ENCODE measurements around the gene C11orf71.

C11orf71 gene

DNA sequence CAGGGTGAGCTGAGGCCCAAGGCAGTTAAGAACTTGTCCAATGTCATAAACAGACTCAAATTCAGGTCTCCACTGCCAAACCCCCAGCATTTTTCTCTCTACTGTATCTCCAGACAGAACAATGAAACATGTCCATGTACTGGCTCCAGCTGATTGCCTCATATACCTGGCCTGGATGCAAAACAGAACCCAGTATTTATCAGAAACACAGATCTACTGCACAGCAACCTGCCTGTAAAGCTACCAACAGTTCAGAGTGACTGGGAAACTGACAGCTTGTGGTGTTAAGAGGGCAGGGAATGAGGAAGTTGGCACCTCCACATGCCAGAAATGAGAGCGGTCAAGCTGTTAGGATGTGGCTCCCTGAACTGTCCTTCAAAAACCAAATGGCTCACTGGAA is 41.6 kb downstream of the C11orf71 start:
- ATAC-seq = no peak

GRCh38 chr11:114354076-114354475 is 46.2 kb downstream of the C11orf71 start:
- ATAC-seq = no peak

- no peak for ATAC-seq
These were observed 46.9 kb downstream of the C11orf71 start for GRCh38 chr11:114353443-114353842.

- no peak for ATAC-seq
These were observed 50.3 kb downstream of the C11orf71 start for GRCh38 chr11:114350022-114350421.
